NB4 (cell line): ENCODE measurements around the gene UNC119B.

Source experiments
- DNase-seq: peaks from one replicate; pipeline ENCODE4 v3.0.0; 2010; ENCODE audit warnings: low read depth
- H3K4me3 ChIP-seq: one replicate; pipeline ENCODE4 v1.5.1; 2011; ENCODE audit warnings: mild to moderate bottlenecking, low read depth, low read length, moderate library complexity
- CTCF ChIP-seq: IDR thresholded peaks from one replicate; pipeline ENCODE4 v1.5.1; 2012; ENCODE audit warnings: low read depth, low read length
- MAX ChIP-seq: IDR thresholded peaks from 2 replicates; pipeline ENCODE4 v1.6.1; 2011; ENCODE audit warnings: low read depth, low read length
- MYC ChIP-seq: IDR thresholded peaks from 2 replicates; pipeline ENCODE4 v1.6.1; 2011; ENCODE audit warnings: low read depth, low read length
- POLR2A ChIP-seq: IDR thresholded peaks from 2 replicates; pipeline ENCODE4 v1.6.1; 2011; ENCODE audit warnings: mild to moderate bottlenecking; ENCODE audit not compliant: insufficient read length; ENCODE audit errors: extremely low read depth

Gene UNC119B

GRCh38 chr12:120740871-120741270 lies 30.6 kb downstream of the UNC119B start:
- no peak for TF ChIP-seq CTCF
- no peak for TF ChIP-seq POLR2A
- TF ChIP-seq MYC, result no peak
- TF ChIP-seq MAX, result no peak
- DNase-seq, result no peak
- H3K4me3 ChIP-seq, result no peak overlapping the region

DNA sequence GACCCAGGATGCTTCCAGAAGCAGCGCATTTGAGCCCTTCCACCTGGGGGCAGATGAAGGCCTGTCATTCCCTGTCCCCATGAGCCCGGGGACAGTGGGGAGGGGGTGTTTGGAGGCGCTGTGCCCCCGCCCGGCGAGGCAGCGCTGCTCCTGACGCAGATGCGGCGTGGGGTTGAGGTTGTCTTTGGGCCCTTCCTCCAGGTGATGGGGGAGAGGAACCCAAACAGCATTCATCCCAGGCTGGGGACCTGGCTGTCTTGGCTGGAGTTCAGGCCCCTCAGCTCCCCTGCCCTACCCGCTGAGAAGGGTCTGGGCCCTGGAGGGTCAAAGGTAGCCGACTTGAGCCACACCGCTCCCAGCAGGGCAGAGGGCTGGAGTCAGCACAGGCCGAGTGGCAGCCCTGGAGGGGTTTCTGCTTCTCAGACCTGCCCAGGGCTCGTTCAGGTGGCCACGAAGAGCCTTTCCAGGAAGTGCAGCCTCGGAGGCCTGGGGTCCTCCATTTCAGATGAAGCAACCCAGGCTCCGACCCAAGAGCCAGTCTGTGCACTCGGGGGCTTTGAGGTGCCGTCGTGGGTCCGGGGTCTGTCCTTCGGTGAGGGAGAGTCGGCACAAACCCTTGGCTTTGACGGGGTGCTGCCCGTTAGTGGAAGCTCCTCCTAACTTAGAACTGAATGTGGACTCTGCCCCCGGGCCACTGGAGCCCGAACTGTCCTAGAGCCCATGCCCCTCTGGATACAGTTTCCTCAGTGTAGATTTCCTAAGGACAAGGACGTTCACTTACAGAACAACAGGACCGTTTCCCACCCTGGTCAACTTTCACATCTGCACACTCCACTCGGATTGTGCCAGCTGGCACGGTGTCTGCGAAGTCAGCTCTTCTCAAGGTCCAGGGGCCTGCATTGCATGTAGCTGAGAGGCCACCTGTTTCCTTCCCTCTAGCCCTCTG lies 31.5 kb downstream of the UNC119B start:
- TF ChIP-seq POLR2A (no peak), MAX (no peak), MYC (no peak), CTCF (no peak)
- no peak for DNase-seq
- H3K4me3 ChIP-seq, result no peak overlapping the region

DNA sequence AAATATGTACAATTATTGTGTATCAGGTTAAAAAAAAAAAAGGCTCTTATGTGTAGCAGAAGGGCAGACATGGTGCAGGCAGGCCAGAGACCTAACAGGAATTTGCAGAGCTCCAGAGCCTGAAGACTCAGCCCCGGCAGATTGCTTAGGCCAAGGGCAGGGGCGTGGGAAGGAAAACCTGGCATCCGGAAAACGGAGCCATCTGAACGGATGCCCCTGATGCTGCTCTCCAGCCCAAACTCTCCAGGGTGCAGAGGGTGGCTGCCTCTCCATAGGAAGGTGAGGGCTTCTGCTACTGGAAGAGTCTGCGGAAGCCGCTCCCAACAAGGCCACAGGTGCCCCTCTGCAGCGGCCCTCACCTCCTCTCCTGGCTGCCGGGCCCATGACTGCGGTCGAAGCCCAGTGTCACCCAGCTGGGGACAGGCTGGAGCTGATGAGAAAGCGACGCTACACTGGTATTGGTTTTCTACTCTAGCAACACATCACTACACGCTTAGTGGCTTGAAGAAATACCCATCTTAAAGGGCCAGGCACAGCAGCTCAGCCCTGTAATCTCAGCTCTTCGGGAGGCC lies 34.8 kb downstream of the UNC119B start:
- DNase-seq, result no peak
- TF ChIP-seq POLR2A, result no peak
- TF ChIP-seq CTCF, result no peak
- TF ChIP-seq MYC, result no peak
- TF ChIP-seq MAX, result no peak
- H3K4me3 ChIP-seq, result no peak overlapping the region

GRCh38 chr12:120748242-120748641 lies 38.0 kb downstream of the UNC119B start:
- TF ChIP-seq MAX (no peak), CTCF (no peak), MYC (no peak), POLR2A (no peak)
- H3K4me3 ChIP-seq, result no peak overlapping the region
- no peak for DNase-seq

- H3K4me3 ChIP-seq, result no peak overlapping the region
- DNase-seq, result no peak
- TF ChIP-seq POLR2A, result no peak
- TF ChIP-seq MYC, result no peak
- no peak for TF ChIP-seq CTCF
- no peak for TF ChIP-seq MAX
Observed at GRCh38 chr12:120749256-120749655, 39.0 kb downstream of the UNC119B start.
